Kidney (tissue), 14 donors: ENCODE measurements around the gene FZD7. TPM values are rescaled to one million over a fixed set of nuclear protein-coding genes. Genes with fewer than 3 reads are reported as not detected.

Source experiments
- DNase-seq, 5 donors: peaks; one replicate each; pipeline ENCODE4 v3.0.0-alpha.2; 2013 to 2020
- FAIRE-seq: peaks from 2 replicates; lab custom pipeline; 2012; peaks lifted over from hg19 to GRCh38; lab: Jason Lieb, UNC
- H3K27ac ChIP-seq, 2 donors: one replicate each; pipeline ENCODE4 v1.7.0; 2013; ENCODE audit warnings: low read depth in 2 of 2, low read length in 2 of 2, inconsistent platforms in 1 of 2
- H3K27me3 ChIP-seq: one replicate; pipeline ENCODE4 v1.7.1; 2013; ENCODE audit warnings: low read length, inconsistent platforms; ENCODE audit not compliant: control insufficient read depth, insufficient read depth
- H3K36me3 ChIP-seq, 3 donors: one replicate each; pipeline versions ENCODE4 v1.7.0 to v1.7.1; 2013; ENCODE audit warnings: low read length in 3 of 3, control low read depth in 1 of 3, inconsistent platforms in 1 of 3; ENCODE audit not compliant: insufficient read depth in 3 of 3, control insufficient read depth in 2 of 3
- H3K4me1 ChIP-seq, 3 donors: one replicate each; pipeline versions ENCODE4 v1.7.0 to v1.7.1; 2013; ENCODE audit warnings: low read length in 3 of 3, inconsistent platforms in 1 of 3, low read depth in 1 of 3; ENCODE audit not compliant: control insufficient read depth in 2 of 3, insufficient read depth in 2 of 3
- H3K4me3 ChIP-seq, 3 donors: one replicate each; pipeline versions ENCODE4 v1.7.0 to v1.8.1; 2013; ENCODE audit warnings: low read length in 3 of 3, control low read depth in 1 of 3, inconsistent platforms in 1 of 3
- H3K9ac ChIP-seq, 3 donors: one replicate each; pipeline versions ENCODE4 v1.7.0 to v1.7.1; 2013; ENCODE audit warnings: low read length in 3 of 3, control low read depth in 1 of 3, inconsistent platforms in 1 of 3
- H3K9me3 ChIP-seq, 3 donors: one replicate each; pipeline versions ENCODE4 v1.7.0 to v1.7.1; 2013; ENCODE audit warnings: low read length in 3 of 3, control low read depth in 1 of 3, inconsistent platforms in 1 of 3; ENCODE audit not compliant: control insufficient read depth in 2 of 3, insufficient read depth in 1 of 3
- intact Hi-C: fragments of 100-400 bp; cut with DNase I; formaldehyde crosslinking; loops from one replicate; pipeline ENCODE4 v1.11.1; 2022
- polyA plus RNA-seq: library from polyadenylated mRNA; stranded (reverse); fragments of 350-450 nt; fragmentation: Illumina TruSeq; extraction: RNeasy Lipid Tissue Mini Kit (QIAGEN cat#74804); gene quantifications from one replicate; pipeline ENCODE4 v1.2.3, GENCODE V29; 2014; ENCODE audit warnings: low read depth, low replicate concordance; ENCODE audit not compliant: insufficient read depth
- total RNA-seq: library from RNA; stranded (reverse); fragmentation: NEBNext Ultra II Directional; extraction: Animal tissue kit (Norgen Biotek cat#: 25700); gene quantifications from one replicate; pipeline ENCODE4 v1.2.1, GENCODE V29; 2021
- TF ChIP-seq, protein P1 (sequence below): IDR thresholded peaks from 3 replicates; pipeline ENCODE4 v1.5.1; 2012; ENCODE audit warnings: mild to moderate bottlenecking, moderate library complexity, borderline replicate concordance; ENCODE audit not compliant: insufficient read depth; ENCODE audit errors: extremely low read depth
- donor health status: control.
- donor health status: control.
- donor health status: control.
- donor health status: control.
- donor health status: control.
- donor health status: DM: yes; HTN: yes; CAD: no.
- donor health status: Normal renal cell carcinoma (clear cell type).

Gene FZD7
- total and polyA plus RNA-seq, 2 donors from 2014 or later, result 5.6 to 14.0 TPM

DNA sequence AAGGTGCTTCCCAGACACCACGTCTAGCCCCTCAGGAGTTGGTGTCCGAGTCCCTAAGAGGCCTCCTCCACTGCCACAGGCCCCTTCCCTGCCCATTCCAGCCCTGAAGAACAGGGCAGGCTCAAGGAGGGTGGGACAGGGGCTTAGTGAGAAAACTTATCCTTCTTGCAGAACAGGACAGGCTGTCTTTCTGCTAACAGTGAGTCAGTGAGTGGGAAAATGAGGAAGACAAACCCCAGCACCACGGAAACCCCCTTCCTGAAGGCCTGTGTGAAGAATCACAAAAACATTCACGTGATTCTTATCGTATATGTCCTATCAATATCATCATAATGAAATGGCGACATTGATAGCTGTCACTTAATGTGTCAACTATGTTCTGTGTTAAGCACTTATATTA, 9.8 kb downstream of the FZD7 start:
- intact Hi-C loops, result no loop called here
- Histone ChIP-seq H3K27ac (no peak overlapping the region), H3K9me3 (no peaks in the 10 kb centered on the region), H3K27me3 (no peaks in the 10 kb centered on the region), H3K36me3 (no peaks in the 10 kb centered on the region), H3K9ac (no peak overlapping the region), H3K4me1 (no peaks in the 10 kb centered on the region), H3K4me3 (no peak overlapping the region)
- no peak for DNase-seq
- TF ChIP-seq, protein P1, sequence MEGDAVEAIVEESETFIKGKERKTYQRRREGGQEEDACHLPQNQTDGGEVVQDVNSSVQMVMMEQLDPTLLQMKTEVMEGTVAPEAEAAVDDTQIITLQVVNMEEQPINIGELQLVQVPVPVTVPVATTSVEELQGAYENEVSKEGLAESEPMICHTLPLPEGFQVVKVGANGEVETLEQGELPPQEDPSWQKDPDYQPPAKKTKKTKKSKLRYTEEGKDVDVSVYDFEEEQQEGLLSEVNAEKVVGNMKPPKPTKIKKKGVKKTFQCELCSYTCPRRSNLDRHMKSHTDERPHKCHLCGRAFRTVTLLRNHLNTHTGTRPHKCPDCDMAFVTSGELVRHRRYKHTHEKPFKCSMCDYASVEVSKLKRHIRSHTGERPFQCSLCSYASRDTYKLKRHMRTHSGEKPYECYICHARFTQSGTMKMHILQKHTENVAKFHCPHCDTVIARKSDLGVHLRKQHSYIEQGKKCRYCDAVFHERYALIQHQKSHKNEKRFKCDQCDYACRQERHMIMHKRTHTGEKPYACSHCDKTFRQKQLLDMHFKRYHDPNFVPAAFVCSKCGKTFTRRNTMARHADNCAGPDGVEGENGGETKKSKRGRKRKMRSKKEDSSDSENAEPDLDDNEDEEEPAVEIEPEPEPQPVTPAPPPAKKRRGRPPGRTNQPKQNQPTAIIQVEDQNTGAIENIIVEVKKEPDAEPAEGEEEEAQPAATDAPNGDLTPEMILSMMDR, result no peak
- FAIRE-seq, result no peak

DNA sequence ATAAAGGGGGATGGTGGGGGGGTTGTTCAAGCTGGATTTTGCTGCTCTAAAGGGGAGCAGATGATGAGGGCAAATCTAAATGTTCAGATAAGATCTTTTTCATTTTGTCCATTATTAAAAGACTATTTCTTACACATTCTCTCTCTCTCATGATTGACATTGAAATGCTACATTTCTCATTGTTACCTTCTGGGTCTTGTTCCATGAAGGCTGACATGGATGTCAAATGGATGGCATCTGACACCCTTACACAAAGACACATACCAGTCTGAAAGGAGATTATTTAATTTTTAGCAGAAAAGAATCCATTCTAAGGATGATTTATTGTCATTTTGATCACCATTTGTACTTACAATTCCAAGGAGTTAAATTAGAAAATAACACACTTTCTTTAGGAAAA, 11.1 kb downstream of the FZD7 start:
- DNase-seq, result no peak
- FAIRE-seq, result no peak
- no peaks in the 10 kb centered on the region for H3K9me3 ChIP-seq
- H3K36me3 ChIP-seq, result no peaks in the 10 kb centered on the region
- H3K27me3 ChIP-seq, result no peaks in the 10 kb centered on the region
- H3K27ac ChIP-seq, result no peak overlapping the region
- intact Hi-C loops, result no loop called here
- H3K4me1 ChIP-seq, result no peaks in the 10 kb centered on the region
- TF ChIP-seq, protein P1, result no peak
- no peak overlapping the region for H3K4me3 ChIP-seq
- no peak overlapping the region for H3K9ac ChIP-seq

DNA sequence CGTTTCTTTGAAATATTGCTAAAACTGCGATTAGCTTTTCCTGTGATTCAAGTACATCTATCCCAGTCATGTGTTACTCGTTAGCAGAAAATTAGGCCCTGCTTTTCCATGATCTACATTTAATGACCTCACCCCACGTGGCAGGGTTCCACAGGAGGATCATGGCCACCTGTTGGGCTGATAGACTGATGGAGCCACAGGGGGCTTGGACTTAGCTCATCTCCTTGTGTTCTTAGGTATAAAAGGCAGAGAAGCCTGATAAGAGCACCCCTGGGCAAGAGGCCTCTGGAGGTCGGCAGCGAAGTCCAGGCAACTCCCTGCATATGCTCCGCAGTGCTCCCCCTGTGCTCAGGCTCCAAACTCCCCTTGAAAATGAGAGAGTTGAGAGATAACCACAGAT, 12.9 kb downstream of the FZD7 start:
- H3K27me3 ChIP-seq, result no peaks in the 10 kb centered on the region
- H3K36me3 ChIP-seq, result no peaks in the 10 kb centered on the region
- H3K4me3 ChIP-seq, result no peak overlapping the region
- intact Hi-C loops, result no loop called here
- no peaks in the 10 kb centered on the region for H3K9me3 ChIP-seq
- H3K4me1 ChIP-seq, result no peaks in the 10 kb centered on the region
- DNase-seq, result no peak
- TF ChIP-seq, protein P1, result no peak
- no peak overlapping the region for H3K27ac ChIP-seq
- no peak for FAIRE-seq
- H3K9ac ChIP-seq, result no peak overlapping the region

DNA sequence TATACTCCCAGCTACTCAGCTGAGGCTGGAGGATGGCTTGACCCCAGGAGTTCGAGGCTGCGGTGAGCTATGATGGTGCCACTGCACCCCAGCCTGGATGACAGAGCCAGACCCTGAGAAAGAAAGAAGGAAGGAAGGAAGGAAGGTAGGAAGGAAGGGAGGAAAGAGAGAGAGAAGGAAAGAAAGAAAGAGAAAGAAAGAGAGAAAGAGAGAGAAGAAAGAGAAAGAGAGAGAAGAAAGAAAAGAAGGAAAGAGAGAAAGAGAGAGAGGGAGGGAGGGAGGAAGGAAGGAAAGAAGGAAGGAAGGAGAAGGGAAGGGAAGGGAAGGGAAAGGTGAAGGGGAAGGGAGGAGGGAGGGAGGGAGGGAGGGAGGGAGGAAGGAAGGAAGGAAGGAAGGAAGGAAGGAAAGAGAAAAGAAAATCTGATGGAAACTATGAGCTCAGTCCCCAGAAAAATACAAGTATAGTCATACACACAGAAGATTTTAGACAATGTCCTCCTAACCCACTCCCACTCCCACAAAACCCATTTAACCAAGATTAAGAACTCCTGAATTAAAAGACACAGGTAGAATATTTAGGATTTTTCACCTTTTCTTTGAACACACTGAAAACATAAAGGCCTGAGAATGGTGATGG, 15.6 kb downstream of the FZD7 start:
- DNase-seq (no peak), FAIRE-seq (no peak)
- TF ChIP-seq, protein P1, result no peak
- H3K36me3 ChIP-seq, result no peaks in the 10 kb centered on the region
- H3K27me3 ChIP-seq, result no peaks in the 10 kb centered on the region
- no peak overlapping the region for H3K4me3 ChIP-seq
- H3K9me3 ChIP-seq, result no peaks in the 10 kb centered on the region
- intact Hi-C loops, result no loop called here
- H3K9ac ChIP-seq, result no peak overlapping the region
- no peaks in the 10 kb centered on the region for H3K4me1 ChIP-seq
- H3K27ac ChIP-seq, result no peak overlapping the region
